Left renal cortex interstitium (tissue), 4 donors: Measurements from ENCODE around the gene CHST7. TPM values are rescaled to one million over a fixed set of nuclear protein-coding genes. Genes with fewer than 3 reads are reported as not detected.

ENCODE experiments used
- DNase-seq, 4 donors: peaks; one replicate each; pipeline ENCODE4 v3.0.0-alpha.2; 2013; ENCODE audit warnings: low read depth in 4 of 4, low spot score in 2 of 4, missing footprints in 1 of 4
- polyA plus RNA-seq, 4 donors: library from polyadenylated mRNA; unstranded; fragments of 120-200 nt; gene quantifications; one replicate each; pipeline ENCODE4 v1.2.1, GENCODE V29; 2013; ENCODE audit not compliant: insufficient read length in 4 of 4

The CHST7 gene
- polyA plus RNA-seq, 4 donors, result 1.9 to 3.0 (median 2.4) TPM

- DNase-seq, result no peak
Measured at GRCh38 chrX:46601283-46601682, 27.7 kb downstream of the CHST7 start.

GRCh38 chrX:46602468-46603102 is 29.0 kb downstream of the CHST7 start:
- no peak for DNase-seq

GRCh38 chrX:46607916-46608315 is 34.4 kb downstream of the CHST7 start:
- no peak for DNase-seq

- DNase-seq, result no peak
Measured at GRCh38 chrX:46610070-46610658, 36.6 kb downstream of the CHST7 start.

- DNase-seq, result no peak
Measured at GRCh38 chrX:46611658-46612362, 38.2 kb downstream of the CHST7 start.

GRCh38 chrX:46617906-46618305 is 44.3 kb downstream of the CHST7 start:
- DNase-seq, result no peak

- no peak for DNase-seq
Measured at GRCh38 chrX:46618947-46619346, 45.4 kb downstream of the CHST7 start.

GRCh38 chrX:46620505-46620904 is 46.9 kb downstream of the CHST7 start:
- DNase-seq, result no peak

GRCh38 chrX:46621572-46621971 is 48.0 kb downstream of the CHST7 start:
- DNase-seq, result no peak

GRCh38 chrX:46624090-46624786 is 50.7 kb downstream of the CHST7 start:
- DNase-seq, result no peak

GRCh38 chrX:46626566-46626965 is 53.0 kb downstream of the CHST7 start:
- DNase-seq, result no peak

- no peak for DNase-seq
Measured at GRCh38 chrX:46627062-46627461, 53.5 kb downstream of the CHST7 start.

GRCh38 chrX:46627711-46628419 is 54.3 kb downstream of the CHST7 start:
- peak in 2 of 4 donors; percentile 23 to 40 for DNase-seq

GRCh38 chrX:46628460-46629371 is 55.2 kb downstream of the CHST7 start:
- no peak for DNase-seq

GRCh38 chrX:46630141-46630540 is 56.6 kb downstream of the CHST7 start:
- no peak for DNase-seq

- DNase-seq, result no peak
Measured at GRCh38 chrX:46634577-46634976, 61.0 kb downstream of the CHST7 start.

GRCh38 chrX:46635186-46635585 is 61.6 kb downstream of the CHST7 start:
- no peak for DNase-seq

GRCh38 chrX:46636223-46636622 is 62.7 kb downstream of the CHST7 start:
- no peak for DNase-seq

- DNase-seq, result no peak
Measured at GRCh38 chrX:46637938-46638337, 64.4 kb downstream of the CHST7 start.

GRCh38 chrX:46642145-46642544 is 68.6 kb downstream of the CHST7 start:
- DNase-seq, result no peak
